K562 (cell line): ENCODE measurements around the gene KRT28. TPM values are rescaled to one million over a fixed set of nuclear protein-coding genes. Genes with fewer than 3 reads are reported as not detected.

Experiments
- ATAC-seq: fragments of 200-7000 bp; cut with Tn5 transposase; 3 replicates; pipeline ENCODE4 v1.9.1; 2020; ENCODE audit warnings: moderate library complexity
- BruUV-seq: library from RNA; stranded (reverse); fragments of 400-500 nt; replicated peaks from 2 replicates; lab custom pipeline; 2021; lab: Mats Ljungman, UMichigan
- CTCF ChIA-PET: fragments of 300-600 bp; formaldehyde crosslinking; extraction: SDS; loops from one replicate; lab custom pipeline; 2021; ENCODE audit warnings: low intra/inter-chr PET ratio; lab: Yijun Ruan, JAX
- POLR2A ChIA-PET: fragments of 300-600, 350-650 bp; sonication (Branson Sonifier 250); formaldehyde crosslinking; extraction: SDS; loops from one replicate; lab custom pipeline; 2021; ENCODE audit warnings: antibody characterized with exemption, inconsistent platforms; lab: Yijun Ruan, JAX
- DNase-seq, 4 experiments: peaks; one replicate each; pipeline versions ENCODE4 v3.0.0 to v3.0.0-alpha.2; 2011 to 2018; ENCODE audit warnings: low spot score in 3 of 4, mixed read lengths in 3 of 4; ENCODE audit errors: extremely low read depth in 1 of 4
- FAIRE-seq: peaks from 2 replicates; lab custom pipeline; 2011; peaks lifted over from hg19 to GRCh38; lab: Jason Lieb, UNC
- H2AFZ ChIP-seq: 2 replicates; pipeline ENCODE4 v1.6.0; 2011; ENCODE audit warnings: low read depth, low read length, control low read depth, inconsistent platforms
- H3K27ac ChIP-seq: fragments of 200-600 bp; 3 replicates; pipeline ENCODE4 v1.8.0; 2011; ENCODE audit warnings: low read depth, mild to moderate bottlenecking, control low read depth, inconsistent platforms, low read length, moderate library complexity, mixed read lengths; ENCODE audit errors: extremely low read depth
- H3K27me3 ChIP-seq, 2 experiments: fragments of 300-600 bp in 1 of 2; 2 replicates in 1 of 2; 3 replicates in 1 of 2; pipeline versions ENCODE4 v1.6.0 to v1.8.0; 2011; ENCODE audit warnings: inconsistent platforms in 2 of 2, low read length in 2 of 2, mild to moderate bottlenecking in 1 of 2, mixed read lengths in 1 of 2, moderate library complexity in 1 of 2; ENCODE audit not compliant: control insufficient read depth in 2 of 2, insufficient read depth in 2 of 2
- H3K36me3 ChIP-seq: fragments of 300-600 bp; 3 replicates; pipeline ENCODE4 v1.8.0; 2011; ENCODE audit warnings: mild to moderate bottlenecking, low read length, inconsistent platforms; ENCODE audit not compliant: control insufficient read depth, insufficient read depth
- H3K4me1 ChIP-seq, 2 experiments: fragments of 200-600 bp in 1 of 2; replicated peaks in 1 of 2; 2 replicates in 1 of 2; 3 replicates in 1 of 2; pipeline versions ENCODE4 v1.5.1 to v1.8.0; 2011; ENCODE audit warnings: inconsistent platforms in 2 of 2, low read length in 2 of 2, mild to moderate bottlenecking in 1 of 2, mixed read lengths in 1 of 2, moderate library complexity in 1 of 2; ENCODE audit not compliant: control insufficient read depth in 2 of 2, insufficient read depth in 2 of 2
- H3K4me2 ChIP-seq: 2 replicates; pipeline ENCODE4 v1.6.1; 2011; ENCODE audit warnings: low read length, control low read depth, inconsistent platforms, mixed read lengths; ENCODE audit not compliant: insufficient read depth
- H3K4me3 ChIP-seq: fragments of 200-600 bp; sonication (generic), shearing (Covaris generic); 2 replicates; pipeline ENCODE4 v1.5.1; 2016; ENCODE audit warnings: control low read depth, inconsistent platforms
- H3K79me2 ChIP-seq: fragments of 200-600 bp; 3 replicates; pipeline ENCODE4 v1.8.0; 2011; ENCODE audit warnings: low read length, inconsistent platforms; ENCODE audit not compliant: control insufficient read depth, insufficient read depth
- H3K9ac ChIP-seq, 2 experiments: 2 replicates each; pipeline versions ENCODE4 v1.6.0 to v1.6.1; 2011; ENCODE audit warnings: low read depth in 2 of 2, low read length in 2 of 2, control low read depth in 1 of 2, inconsistent platforms in 1 of 2, mild to moderate bottlenecking in 1 of 2, mixed read lengths in 1 of 2; ENCODE audit not compliant: insufficient read depth in 1 of 2
- H3K9me1 ChIP-seq: one replicate; pipeline ENCODE4 v1.6.0; 2011; ENCODE audit warnings: inconsistent platforms, mild to moderate bottlenecking, low read length, moderate library complexity; ENCODE audit not compliant: control insufficient read depth, insufficient read depth
- H3K9me3 ChIP-seq: replicated peaks from 2 replicates; pipeline ENCODE4 v1.5.1; 2011; ENCODE audit warnings: low read depth, low read length, inconsistent platforms; ENCODE audit not compliant: control insufficient read depth, insufficient read depth
- H4K20me1 ChIP-seq: replicated peaks from 2 replicates; pipeline ENCODE4 v1.6.1; 2011; ENCODE audit warnings: low read length, inconsistent platforms, mixed read lengths; ENCODE audit not compliant: control insufficient read depth, insufficient read depth
- ATF3 ChIP-seq, 2 experiments: fragments of 450-650 bp in 1 of 2; sonication (generic) in 1 of 2; formaldehyde crosslinking in 1 of 2; IDR thresholded peaks in 1 of 2; conservative IDR thresholded peaks in 1 of 2; 2 replicates each; pipeline versions ENCODE4 v1.6.1 to v1.8.1; 2016 to 2023; ENCODE audit warnings: mild to moderate bottlenecking in 2 of 2, moderate library complexity in 2 of 2, inconsistent platforms in 1 of 2, missing genetic modification reagents in 1 of 2
- HNRNPK ChIP-seq: fragments of 200-400 bp; formaldehyde crosslinking; IDR thresholded peaks from one replicate; pipeline ENCODE4 v1.6.1; 2018; ENCODE audit warnings: mild to moderate bottlenecking, low read depth, low read length; ENCODE audit not compliant: poor library complexity, severe bottlenecking
- KDM2B ChIP-seq: fragments of 250-450 bp; sonication (Bioruptor Pico); IDR thresholded peaks from 2 replicates; pipeline ENCODE4 v1.8.0; 2021; ENCODE audit warnings: mild to moderate bottlenecking, moderate library complexity
- RERE ChIP-seq: sonication (generic); formaldehyde crosslinking; IDR thresholded peaks from 2 replicates; pipeline ENCODE4 v1.8.0; 2023; ENCODE audit warnings: missing genetic modification reagents, mild to moderate bottlenecking, borderline replicate concordance
- SPI1 ChIP-seq: IDR thresholded peaks from 2 replicates; pipeline ENCODE4 v1.6.1; 2011; ENCODE audit warnings: low read depth, low read length, control low read depth, borderline replicate concordance
- ZFP30 ChIP-seq: fragments of 250-450 bp; sonication (Bioruptor Pico); IDR thresholded peaks from 2 replicates; pipeline ENCODE4 v1.8.0; 2022; ENCODE audit warnings: moderate library complexity, mild to moderate bottlenecking, inconsistent platforms, borderline replicate concordance
- ZNF449 ChIP-seq: fragments of 250-450 bp; sonication (Bioruptor Pico); IDR thresholded peaks from 2 replicates; pipeline ENCODE4 v1.8.0; 2022; ENCODE audit warnings: moderate library complexity, mild to moderate bottlenecking, inconsistent platforms
- ZNF511 ChIP-seq: sonication (generic); formaldehyde crosslinking; IDR thresholded peaks from 2 replicates; pipeline ENCODE4 v1.8.0; 2022; ENCODE audit warnings: mild to moderate bottlenecking, missing genetic modification reagents
- WGBS: fragments of 100-300 bp; shearing (Covaris generic); methylation state at CpG from one replicate; pipeline ENCODE4 v1.1.6; 2016; ENCODE audit warnings: low coverage, mixed read lengths; ENCODE audit not compliant: insufficient coverage; ENCODE audit errors: missing lambda C conversion rate; 5-methylcytosine and 5-hydroxymethylcytosine counted together
- in situ Hi-C: fragments of 300-500 bp; cut with MboI; formaldehyde crosslinking; loops from 4 replicates; pipeline ENCODE4 v1.15.0; 2018; ENCODE audit warnings: inconsistent platforms, mixed read lengths
- intact Hi-C: fragments of 100-400 bp; cut with micrococcal nuclease; formaldehyde crosslinking; loops from 2 replicates; pipeline ENCODE4 v1.14.2; 2022
- polyA plus RNA-seq, 8 experiments: library from polyadenylated mRNA; depleted of rRNA in 4 of 8; stranded (reverse) in 5 of 8; unstranded in 3 of 8; fragments of >200 nt; fragmentation: Nextera tagmentation in 2 of 8; fragmentation: Illumina TruSeq in 1 of 8; extraction: Ambion mirVana in 2 of 8; extraction: Trizol in 1 of 8; gene quantifications; 2 replicates each; pipeline versions ENCODE4 v1.2.1 to v1.2.3, GENCODE V29; 2011 to 2014; ENCODE audit warnings: inconsistent platforms in 1 of 8, missing spikeins in 1 of 8
- total RNA-seq, 7 experiments: library from RNA; depleted of rRNA in 6 of 7; stranded (reverse); fragments of >200 nt in 6 of 7; fragmentation: Illumina TruSeq in 2 of 7; extraction: Trizol in 2 of 7; gene quantifications; 2 replicates each; pipeline versions ENCODE4 v1.2.1 to v1.2.3, GENCODE V29; 2011 to 2021; ENCODE audit warnings: low replicate concordance in 1 of 7

The KRT28 gene
- total and polyA plus RNA-seq, 9 of the 15 experiments (the other 6 are each of a cell fraction or from before 2014, with no cell fraction given): not detected

- peaks cover 68% of the 10 kb centered on the region for H3K79me2 ChIP-seq
- H3K36me3 ChIP-seq: peaks cover 9% of the 10 kb centered on the region; the same call in 2 of the 3 replicates
- WGBS: 0% methylated on average over 7 of the region's 7 CpGs
- POLR2A ChIA-PET: interaction anchor here (0.6 to 1.7 kb wide), 8 partner anchors 9 to 1461 kb away, joined by 3 to 14 read pairs (median 4); no protein-coding TSS in a partner anchor
- H3K4me2 ChIP-seq: peak overlapping the region; percentile 81
- H3K9me1 ChIP-seq: no peaks in the 10 kb centered on the region
- BruUV-seq: no TSS peak
- no peaks in the 10 kb centered on the region for H3K27me3 ChIP-seq
- peak; percentile 79 to 95 (median 84) for DNase-seq
- no peaks in the 10 kb centered on the region for H3K9me3 ChIP-seq
- intact Hi-C loops (loop anchor here (1.0 kb wide), 1 partner anchor 8 kb away; no protein-coding TSS in a partner anchor), in situ Hi-C loops (no loop called here)
- H3K4me3 ChIP-seq: peak overlapping the region; percentile 27
- FAIRE-seq: peak; percentile 99
- H3K27ac ChIP-seq: peak overlapping the region; percentile 88
- H3K9ac ChIP-seq: peak overlapping the region in 1 of 2 experiments; percentile 88; a peak in 2 of 4 replicates
- CTCF ChIA-PET: no interaction called here
- peaks cover 22 to 45% of the 10 kb centered on the region in 2 experiments for H3K4me1 ChIP-seq
- ATAC-seq: peak; percentile 96
- no peaks in the 10 kb centered on the region for H4K20me1 ChIP-seq
- H2AFZ ChIP-seq: peak overlapping the region; percentile 35
- no peak for TF ChIP-seq RERE (CRISPR knock-in tag)
- peak; percentile 58; the same call in 1 of the 2 replicates for TF ChIP-seq SPI1
- TF ChIP-seq HNRNPK: no peak
- TF ChIP-seq ATF3 (IDR thresholded peaks at IDR 0.05): peak; percentile 95
- peak; percentile 57; the same call in 1 of the 2 replicates for TF ChIP-seq ATF3 (CRISPR knock-in tag; conservative IDR thresholded peaks at IDR 0.05)
- no peak for TF ChIP-seq ZFP30 (CRISPR knock-in tag)
- TF ChIP-seq ZNF449 (CRISPR knock-in tag): no peak
- no peak for TF ChIP-seq KDM2B (CRISPR knock-in tag)
- TF ChIP-seq ZNF511 (CRISPR knock-in tag): no peak
Observed at GRCh38 chr17:40827746-40828453, 28.1 kb upstream of the KRT28 start.
